ENCODE data around the gene CPA5. TPM values are rescaled to one million over a fixed set of nuclear protein-coding genes. Genes with fewer than 3 reads are reported as not detected.

CPA5 gene
- total and polyA plus RNA-seq, 9 of the 15 experiments (the other 6 are each of a cell fraction or from before 2014, with no cell fraction given), result 0.13 to 2.4 (median 0.91) TPM

DNA sequence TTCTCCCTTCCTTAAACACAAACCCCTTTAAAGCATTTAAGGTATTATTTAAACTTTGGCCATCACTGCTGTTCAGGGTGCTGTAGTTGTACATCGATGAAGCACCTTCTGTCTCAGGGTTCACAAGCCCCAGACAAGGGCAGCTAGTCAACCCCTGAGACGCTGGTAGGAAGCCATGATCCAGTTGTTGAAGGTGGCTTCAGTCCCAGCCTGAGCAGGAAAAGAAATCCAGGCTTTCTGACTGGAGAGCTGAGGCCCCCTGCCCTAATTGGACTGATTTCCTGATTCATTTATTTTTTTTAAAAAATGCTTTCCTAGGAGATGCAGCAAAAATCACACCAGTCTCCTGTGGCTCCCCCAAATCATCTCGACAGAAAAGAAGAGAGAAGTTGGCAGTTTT, 51.5 kb downstream of the CPA5 start:
- in situ Hi-C loops (cut with MboI) (no loop called here), intact Hi-C loops (cut with micrococcal nuclease) (no loop called here)
- H3K9ac ChIP-seq (ENCODE audit: insufficient read depth in 1 of 2, low read depth in 2 of 2, low read length in 2 of 2), result no peak overlapping the region; a peak in 1 of 4 replicates
- 6% methylated on average over 3 of the region's 3 CpGs for WGBS (ENCODE audit: insufficient coverage, low coverage, missing lambda C conversion rate)
- no peak for DNase-seq (ENCODE audit: extremely low read depth in 1 of 4, low spot score in 3 of 4)
- no peak for FAIRE-seq
- CTCF ChIA-PET (ENCODE audit: low intra/inter-chr PET ratio), result no interaction called here
- no peak overlapping the region for H3K4me2 ChIP-seq (ENCODE audit: insufficient read depth, low read length)
- peaks cover 3 to 15% of the 10 kb centered on the region in 2 experiments; a peak in 3 of 5 replicates for H3K27me3 ChIP-seq (ENCODE audit: control insufficient read depth in 2 of 2, insufficient read depth in 2 of 2, low read length in 2 of 2)
- peaks cover 0 to 8% of the 10 kb centered on the region in 2 experiments; a peak in 3 of 5 replicates for H3K4me1 ChIP-seq (replicated peaks in 1 of 2; ENCODE audit: control insufficient read depth in 2 of 2, insufficient read depth in 2 of 2, low read length in 2 of 2)
- no TSS peak for BruUV-seq (replicated peaks)
- no peak overlapping the region for H3K4me3 ChIP-seq
- H3K36me3 ChIP-seq (ENCODE audit: control insufficient read depth, insufficient read depth, low read length), result no peaks in the 10 kb centered on the region
- no peaks in the 10 kb centered on the region for H3K9me3 ChIP-seq (replicated peaks; ENCODE audit: control insufficient read depth, insufficient read depth, low read depth, low read length)
- POLR2A ChIA-PET, result interaction anchor here (0.6 to 0.7 kb wide), 2 partner anchors 21 to 27 kb away, joined by 3 read pairs; no protein-coding TSS in a partner anchor
- no peak overlapping the region for H2AFZ ChIP-seq (ENCODE audit: low read depth, low read length)
- TF ChIP-seq SOX6 (IDR thresholded peaks at IDR 0.05) (no peak), FOSL1 (tag; conservative IDR thresholded peaks at IDR 0.05) (no peak), PATZ1 (CRISPR knock-in tag; IDR thresholded peaks at IDR 0.05; ENCODE audit: borderline replicate concordance) (no peak), GATA2 (CRISPR knock-in tag; IDR thresholded peaks at IDR 0.05) (no peak), ATF1 (CRISPR knock-in tag; IDR thresholded peaks at IDR 0.05) (no peak), ATF1 (tag; IDR thresholded peaks at IDR 0.05) (no peak), EZH2 (IDR thresholded peaks at IDR 0.05; ENCODE audit: borderline replicate concordance, low read depth, low read length) (no peak), ZNF764 (CRISPR knock-in tag; IDR thresholded peaks at IDR 0.05; ENCODE audit: low read depth) (no peak), MCM5 (IDR thresholded peaks at IDR 0.05; ENCODE audit: low read depth) (no peak), HDGF (IDR thresholded peaks at IDR 0.05) (no peak), SPI1 (IDR thresholded peaks at IDR 0.05; ENCODE audit: borderline replicate concordance, low read depth, low read length) (no peak), USF2 (CRISPR knock-in tag; IDR thresholded peaks at IDR 0.05) (no peak), ZNF175 (CRISPR knock-in tag; IDR thresholded peaks at IDR 0.05; ENCODE audit: low read depth) (no peak), ZNF445 (CRISPR knock-in tag; IDR thresholded peaks at IDR 0.05; ENCODE audit: low read depth) (no peak), CEBPG (CRISPR knock-in tag; IDR thresholded peaks at IDR 0.05) (no peak), CEBPG (tag; conservative IDR thresholded peaks at IDR 0.05 in 1 of 2, IDR thresholded peaks at IDR 0.05 in 1 of 2) (no peak)
- TF ChIP-seq, protein P1, sequence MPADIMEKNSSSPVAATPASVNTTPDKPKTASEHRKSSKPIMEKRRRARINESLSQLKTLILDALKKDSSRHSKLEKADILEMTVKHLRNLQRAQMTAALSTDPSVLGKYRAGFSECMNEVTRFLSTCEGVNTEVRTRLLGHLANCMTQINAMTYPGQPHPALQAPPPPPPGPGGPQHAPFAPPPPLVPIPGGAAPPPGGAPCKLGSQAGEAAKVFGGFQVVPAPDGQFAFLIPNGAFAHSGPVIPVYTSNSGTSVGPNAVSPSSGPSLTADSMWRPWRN (IDR thresholded peaks at IDR 0.05; ENCODE audit: low read depth), result no peak
- TF ChIP-seq, protein P2, sequence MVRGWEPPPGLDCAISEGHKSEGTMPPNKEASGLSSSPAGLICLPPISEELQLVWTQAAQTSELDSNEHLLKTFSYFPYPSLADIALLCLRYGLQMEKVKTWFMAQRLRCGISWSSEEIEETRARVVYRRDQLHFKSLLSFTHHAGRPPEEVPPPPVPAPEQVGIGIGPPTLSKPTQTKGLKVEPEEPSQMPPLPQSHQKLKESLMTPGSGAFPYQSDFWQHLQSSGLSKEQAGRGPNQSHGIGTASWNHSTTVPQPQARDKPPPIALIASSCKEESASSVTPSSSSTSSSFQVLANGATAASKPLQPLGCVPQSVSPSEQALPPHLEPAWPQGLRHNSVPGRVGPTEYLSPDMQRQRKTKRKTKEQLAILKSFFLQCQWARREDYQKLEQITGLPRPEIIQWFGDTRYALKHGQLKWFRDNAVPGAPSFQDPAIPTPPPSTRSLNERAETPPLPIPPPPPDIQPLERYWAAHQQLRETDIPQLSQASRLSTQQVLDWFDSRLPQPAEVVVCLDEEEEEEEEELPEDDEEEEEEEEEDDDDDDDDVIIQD (CRISPR knock-in tag; IDR thresholded peaks at IDR 0.05), result no peak
- no peak overlapping the region for H3K27ac ChIP-seq (ENCODE audit: extremely low read depth, low read depth, low read length)
- H3K79me2 ChIP-seq (ENCODE audit: control insufficient read depth, insufficient read depth, low read length), result no peaks in the 10 kb centered on the region
- H4K20me1 ChIP-seq (replicated peaks; ENCODE audit: control insufficient read depth, insufficient read depth, low read length), result no peaks in the 10 kb centered on the region
- no peak for ATAC-seq
- H3K9me1 ChIP-seq (ENCODE audit: control insufficient read depth, insufficient read depth, low read length), result no peaks in the 10 kb centered on the region

All from K562 (cell line).